ENCODE measurements around the gene OR2Y1. TPM values are rescaled to one million over a fixed set of nuclear protein-coding genes. Genes with fewer than 3 reads are reported as not detected.
"Not testable (repeated sequence)": the region's sequence is repeated elsewhere in the genome, so short reads cannot be mapped to it uniquely, and the experiment has no call there.

The OR2Y1 gene, protein sequence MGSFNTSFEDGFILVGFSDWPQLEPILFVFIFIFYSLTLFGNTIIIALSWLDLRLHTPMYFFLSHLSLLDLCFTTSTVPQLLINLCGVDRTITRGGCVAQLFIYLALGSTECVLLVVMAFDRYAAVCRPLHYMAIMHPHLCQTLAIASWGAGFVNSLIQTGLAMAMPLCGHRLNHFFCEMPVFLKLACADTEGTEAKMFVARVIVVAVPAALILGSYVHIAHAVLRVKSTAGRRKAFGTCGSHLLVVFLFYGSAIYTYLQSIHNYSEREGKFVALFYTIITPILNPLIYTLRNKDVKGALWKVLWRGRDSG
- not detected for total RNA-seq

DNA sequence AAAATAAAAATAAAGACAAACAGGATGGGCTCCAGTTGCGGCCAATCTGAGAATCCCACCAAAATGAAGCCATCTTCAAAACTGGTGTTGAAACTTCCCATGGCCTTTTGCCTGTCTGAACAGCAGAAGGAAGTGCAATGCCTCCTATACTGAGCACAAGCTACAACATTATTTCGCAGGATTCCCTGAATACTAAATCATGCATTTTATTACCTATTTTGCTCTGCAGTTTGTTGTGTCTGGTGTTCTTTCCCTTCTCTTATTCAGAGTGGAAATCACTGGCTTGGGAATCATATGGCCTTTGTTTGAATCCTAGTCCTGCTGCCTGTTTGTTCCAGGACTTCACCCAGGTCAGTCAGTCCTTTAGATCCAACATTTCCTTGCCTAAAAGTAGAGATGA is at the start of gene OR2Y1:
Gene OR2Y1, minus strand, starts transcription at position 101 of the 400 bp plus-strand sequence. Its CDS starts 0 bp downstream, at position 101.
- DNase-seq, result no peak

DNA sequence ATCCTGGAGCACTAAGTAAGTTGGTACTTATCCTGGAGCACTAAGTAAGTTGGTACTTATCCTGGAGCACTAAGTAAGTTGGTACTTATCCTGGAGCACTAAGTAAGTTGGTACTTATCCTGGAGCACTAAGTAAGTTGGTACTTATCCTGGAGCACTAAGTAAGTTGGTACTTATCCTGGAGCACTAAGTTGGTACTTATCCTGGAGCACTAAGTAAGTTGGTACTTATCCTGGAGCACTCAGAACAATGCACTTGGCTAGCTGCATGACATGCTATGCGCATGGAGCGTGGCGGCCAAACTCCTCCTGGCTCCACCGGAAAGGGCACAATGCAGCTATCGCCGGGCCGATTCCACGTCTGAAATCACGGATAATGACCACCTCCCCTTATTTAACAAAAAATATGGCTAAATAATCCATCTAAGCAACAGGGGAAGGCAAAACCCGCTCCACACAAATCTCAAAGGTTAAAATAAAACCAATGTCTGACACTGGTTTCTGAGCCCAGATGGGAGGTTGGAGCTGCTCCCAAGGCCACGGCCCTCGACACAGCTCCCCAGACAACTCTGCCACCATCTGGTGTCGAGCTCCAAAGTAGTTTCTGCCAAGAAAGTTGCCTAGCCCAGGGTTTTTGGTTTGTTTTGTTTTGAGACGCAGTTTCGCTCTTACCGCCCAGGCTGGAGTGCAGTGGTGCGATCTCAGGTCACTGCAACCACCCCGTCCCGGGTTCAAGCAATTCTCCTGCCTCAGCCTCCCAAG is 49.0 kb upstream of the OR2Y1 start:
- not testable (repeated sequence) for DNase-seq

DNA sequence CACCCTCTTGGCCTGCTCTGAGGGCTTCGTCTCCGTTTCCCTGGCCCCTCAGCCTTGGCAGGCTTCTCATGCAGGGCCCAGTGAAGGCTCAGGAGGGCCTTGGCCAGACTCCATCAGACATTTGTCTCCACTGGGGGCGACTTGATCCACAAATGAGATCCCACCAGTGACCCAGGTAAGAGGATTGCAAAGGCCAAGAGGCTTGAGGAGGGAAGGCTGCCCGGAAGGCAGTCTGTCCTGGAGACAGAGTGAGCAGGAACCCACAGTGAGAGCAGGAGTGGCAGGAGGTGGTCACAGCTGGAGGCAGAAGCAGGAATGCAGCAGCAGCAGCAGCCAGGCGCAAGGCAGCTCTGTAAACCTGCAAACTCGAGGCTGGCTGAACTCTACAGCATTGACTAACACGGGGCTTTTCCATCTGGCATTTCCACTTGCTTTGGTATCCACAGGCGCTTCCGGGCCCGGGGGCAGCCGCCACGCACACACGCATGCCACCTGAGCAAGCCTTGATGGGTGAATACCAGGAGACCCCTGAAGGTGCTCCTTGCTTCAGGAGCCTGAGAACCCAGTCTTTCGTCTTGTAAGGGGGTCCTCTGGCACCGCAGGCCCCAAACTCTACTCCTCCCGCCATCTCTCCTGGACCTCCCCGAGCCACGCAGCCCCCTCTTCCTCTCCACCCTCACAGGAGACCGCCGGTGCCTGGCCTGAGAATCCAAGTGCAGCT is 48.0 kb upstream of the OR2Y1 start:
- no peak for DNase-seq

DNA sequence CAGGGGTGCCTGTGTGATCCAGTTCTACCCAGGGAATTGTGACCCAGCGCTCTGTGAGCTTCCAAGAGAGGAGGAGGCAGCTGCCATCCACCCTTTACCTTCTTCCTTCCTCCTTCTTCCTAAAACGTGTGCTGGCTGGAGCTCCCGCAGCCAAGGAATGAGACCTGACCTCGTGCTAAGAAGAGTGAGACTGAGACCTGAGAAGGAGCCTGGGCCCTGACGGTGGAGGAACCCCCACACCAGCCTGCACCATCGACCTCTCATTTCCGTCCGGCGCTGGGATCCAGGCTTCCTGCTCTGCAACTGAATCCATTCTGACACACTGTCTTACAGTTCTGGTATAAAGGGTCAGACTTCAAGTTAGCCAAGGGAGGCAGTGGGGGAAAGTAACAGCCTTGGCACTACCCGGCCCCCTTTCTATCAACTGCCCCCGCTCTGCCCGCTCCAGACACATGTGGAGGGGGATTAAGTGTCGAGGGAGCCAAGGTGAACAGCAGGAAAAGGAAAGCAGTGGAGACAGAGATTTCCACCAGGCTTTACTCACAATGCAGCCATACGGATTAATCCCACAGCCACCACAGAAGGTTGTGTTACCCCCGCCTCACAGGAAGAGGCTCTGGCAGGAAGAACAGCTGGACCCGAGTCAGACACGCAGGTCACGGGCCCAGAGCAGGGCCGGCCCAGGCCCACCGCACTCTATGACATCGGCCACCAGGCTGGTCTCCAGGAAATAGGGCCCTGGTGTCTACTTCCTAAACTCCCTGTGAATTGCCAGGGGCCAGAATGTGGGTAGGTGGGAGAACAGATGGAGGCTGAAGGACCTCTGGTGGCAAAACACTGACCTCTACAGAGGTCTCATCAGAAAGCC is 46.9 kb upstream of the OR2Y1 start:
- DNase-seq, result peak; percentile 64

DNA sequence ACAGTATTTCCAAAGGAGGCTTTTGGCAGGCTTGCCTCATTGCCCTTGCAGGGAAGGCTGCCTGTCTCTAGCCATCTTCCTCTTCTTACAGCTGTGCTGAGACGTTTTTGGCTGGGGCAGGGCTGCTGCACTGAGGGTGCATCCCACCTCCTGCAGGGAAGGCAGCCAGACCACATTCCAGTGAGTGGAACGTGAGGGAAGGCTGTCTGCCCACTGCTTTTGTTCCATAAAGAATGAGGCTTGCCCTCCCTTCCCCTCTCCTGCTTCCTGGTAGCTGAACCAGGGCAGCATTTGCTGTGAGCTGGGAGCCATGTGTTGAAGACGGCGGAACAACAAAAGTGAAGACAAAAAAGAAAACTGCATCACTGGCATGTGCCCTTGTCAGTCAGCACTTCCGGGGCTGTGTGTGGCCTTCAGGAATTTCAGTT is 46.0 kb upstream of the OR2Y1 start:
- DNase-seq, result peak; percentile 86

DNA sequence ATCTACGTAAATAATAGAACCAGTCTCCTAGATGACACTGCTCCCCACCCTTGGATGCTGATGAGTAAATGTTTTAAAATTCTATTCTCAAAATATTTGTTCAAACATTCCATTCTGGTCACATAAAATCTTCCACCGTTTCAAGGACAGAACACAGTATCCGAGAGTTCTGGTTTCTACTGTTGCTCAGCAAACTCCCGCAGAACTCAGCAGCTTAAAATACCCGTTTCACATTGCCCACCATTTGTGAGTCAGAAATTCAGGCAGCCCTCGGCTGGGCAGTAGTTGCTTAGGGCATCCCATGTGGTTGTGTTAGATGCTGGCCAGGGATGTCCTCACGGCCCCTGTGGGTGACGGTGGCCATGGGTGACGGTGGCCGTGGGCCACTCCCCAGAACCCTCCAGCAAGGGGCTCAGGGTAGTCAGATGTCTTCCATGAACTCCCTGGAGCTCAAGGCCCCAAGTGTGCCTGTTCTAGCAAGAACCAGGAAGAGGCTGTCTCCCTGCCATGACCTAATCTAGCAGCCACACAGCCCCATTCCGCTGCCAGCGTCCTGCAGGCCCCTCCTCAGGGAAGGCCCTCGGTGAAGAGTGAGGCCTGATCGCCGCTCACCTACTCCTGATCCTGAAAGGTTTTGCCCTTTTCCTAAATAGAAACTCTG is 45.4 kb upstream of the OR2Y1 start:
- peak; percentile 40 for DNase-seq

DNA sequence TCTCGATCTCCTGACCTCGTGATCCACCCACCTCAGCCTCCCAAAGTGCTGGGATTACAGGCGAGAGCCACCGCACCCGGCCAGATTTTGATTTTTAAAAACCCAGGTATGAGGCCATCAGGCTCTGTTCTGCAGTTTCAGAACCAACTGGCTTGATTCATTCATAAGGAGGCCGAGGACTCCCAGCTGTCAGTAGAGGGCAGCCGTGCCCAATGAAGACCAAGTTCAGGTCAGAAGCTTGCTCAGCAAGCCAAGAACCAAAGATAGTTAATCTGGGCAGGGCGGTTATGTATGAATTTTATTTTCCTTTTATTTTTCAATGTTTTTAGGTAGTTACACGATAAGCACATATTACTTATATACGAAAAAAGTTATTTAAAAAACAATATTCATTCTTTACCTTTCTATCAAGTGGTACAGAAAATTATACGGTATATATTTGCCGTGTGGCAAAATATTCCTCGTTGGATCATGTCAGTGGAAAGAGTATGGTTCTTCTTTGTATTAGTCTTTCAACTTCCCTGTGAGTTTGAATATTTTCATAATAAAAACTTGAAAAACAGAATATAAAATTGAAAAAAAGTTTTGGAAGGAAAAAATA is 44.7 kb upstream of the OR2Y1 start:
- peak; percentile 91 for DNase-seq

DNA sequence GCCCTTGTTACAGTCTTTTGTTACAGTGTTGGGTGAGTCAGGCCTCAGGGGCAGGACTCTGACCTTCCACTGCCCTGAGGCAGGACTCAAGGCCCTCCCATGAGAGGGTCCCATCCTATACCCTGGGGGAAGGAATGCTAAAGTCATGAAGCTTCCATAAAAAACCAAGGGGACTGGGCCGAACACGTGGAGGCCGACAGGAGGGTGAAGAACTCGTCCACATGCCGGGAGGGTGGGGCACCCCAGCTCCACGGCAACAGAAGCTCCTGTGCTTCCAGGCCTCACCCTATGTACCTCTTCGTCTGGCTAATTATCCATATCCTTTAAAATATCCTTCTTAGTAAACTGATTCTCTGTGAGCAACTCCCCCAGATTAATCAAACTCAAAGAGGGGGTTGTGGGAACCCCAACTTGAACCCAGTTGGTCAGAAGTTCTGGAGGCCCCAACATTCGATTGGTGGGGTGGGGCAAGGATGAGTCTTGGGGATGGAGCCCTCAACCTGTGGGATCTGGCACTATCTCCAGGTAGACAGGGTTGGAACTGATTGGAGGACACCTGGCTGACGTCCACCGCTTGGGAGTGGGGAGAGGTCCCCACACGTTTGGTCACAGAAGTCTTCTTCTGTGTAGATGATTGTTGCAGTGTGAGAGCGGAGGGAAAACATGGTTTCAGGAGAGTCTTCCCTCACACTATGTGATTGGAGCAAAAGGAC is 43.6 kb upstream of the OR2Y1 start:
- no peak for DNase-seq

DNA sequence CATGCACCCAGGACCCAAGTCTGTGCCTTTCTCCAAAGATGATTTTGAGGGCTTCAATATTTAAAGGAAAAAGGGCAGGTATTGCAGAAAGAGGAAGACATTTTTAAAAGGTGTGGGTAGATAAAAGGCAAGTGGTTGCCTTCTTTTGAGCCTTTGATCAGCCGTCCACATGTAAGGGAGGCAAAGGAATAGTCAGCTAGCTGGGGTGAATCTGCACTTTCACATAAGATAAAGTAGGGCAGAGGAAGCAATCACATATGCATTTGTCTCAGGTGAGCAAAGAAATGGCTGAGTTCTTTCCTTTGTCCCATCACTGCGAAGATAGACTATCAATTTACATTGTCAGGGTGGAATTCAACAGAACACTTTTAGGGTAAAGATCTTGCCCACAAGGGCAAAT is 42.9 kb upstream of the OR2Y1 start:
- no peak for DNase-seq

DNA sequence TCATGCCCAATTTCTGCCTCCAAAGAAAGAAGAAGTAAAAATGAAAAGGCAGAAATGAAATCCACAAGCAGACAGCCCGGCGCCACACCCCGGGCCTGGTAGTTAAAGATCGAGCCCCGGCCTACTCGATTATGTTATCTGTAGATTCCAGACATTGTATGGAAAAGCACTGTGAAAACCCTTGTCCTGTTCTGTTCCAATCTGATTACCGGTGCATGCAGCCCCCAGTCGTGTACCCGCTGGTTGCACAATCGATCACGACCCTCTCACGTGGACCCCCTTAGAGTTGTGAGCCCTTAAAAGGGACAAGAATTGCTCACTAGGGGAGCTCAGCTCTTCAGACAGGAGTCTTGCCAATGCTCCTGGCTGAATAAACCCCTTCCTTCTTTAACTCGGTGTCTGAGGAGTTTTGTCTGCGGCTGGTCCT is 42.1 kb upstream of the OR2Y1 start:
- not testable (repeated sequence) for DNase-seq

DNA sequence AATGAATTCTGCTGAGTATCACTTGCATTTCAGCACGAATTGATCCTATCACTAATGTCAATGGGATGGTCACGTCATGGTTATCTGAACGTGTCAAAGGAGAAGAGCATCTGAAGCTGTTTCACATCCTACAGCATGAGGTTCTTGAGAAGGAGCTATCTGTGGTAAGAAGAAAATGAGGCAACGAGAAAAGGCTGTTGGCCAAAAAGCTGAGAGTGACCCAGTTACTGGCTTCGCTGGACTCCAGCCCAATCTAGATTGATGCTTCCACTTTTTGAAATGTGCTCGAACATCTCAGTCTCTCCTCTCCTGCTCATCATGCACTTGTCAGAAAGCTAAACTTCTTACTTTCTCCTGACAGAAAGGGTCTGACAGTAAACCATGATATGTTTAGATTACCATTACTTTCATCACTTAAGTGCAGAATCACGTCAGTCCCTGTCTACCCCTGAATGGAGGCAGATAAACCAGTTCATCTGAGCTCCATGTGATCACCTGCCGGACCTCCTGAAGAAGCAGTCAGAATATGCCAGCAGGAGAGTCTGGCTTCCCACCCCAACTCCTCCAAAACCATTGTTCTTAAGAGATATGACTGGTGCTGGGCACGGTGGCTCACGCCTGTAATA is 40.2 kb upstream of the OR2Y1 start:
- DNase-seq, result no peak

DNA sequence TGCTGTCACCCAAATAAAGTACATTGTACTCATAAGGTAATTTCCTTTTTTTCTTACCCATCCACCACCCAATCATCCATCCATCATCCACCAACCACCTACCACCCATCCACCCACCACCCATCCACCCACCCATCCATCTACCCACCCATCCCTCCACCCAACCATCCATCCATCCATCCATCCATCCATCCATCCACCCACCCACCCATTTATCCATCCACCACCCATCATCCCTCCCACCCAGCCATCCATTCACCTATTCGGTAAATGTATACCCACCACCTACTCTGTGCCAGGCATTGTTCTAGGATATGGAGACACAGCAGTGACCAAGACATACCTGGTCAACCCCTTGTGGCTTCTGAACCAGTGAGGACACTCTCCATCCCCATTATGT is 37.6 kb upstream of the OR2Y1 start:
- no peak for DNase-seq

DNA sequence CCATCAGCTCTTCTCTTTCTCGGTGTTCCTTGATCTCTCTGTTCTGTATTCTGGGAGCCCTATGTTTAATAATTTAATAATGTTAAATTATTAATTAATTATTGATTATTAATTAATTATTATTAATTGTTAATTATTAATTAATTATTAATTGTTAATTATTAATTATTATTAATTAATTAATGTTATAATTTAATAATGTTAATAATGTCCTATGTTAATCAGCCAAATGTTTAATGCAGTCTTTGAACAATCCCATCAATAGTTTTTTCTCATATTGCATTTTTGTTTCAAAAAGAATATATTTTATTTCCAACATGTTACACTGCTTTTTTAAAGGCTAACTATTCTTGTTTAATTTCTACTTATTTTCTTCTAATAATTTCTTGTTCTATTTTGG is 36.5 kb upstream of the OR2Y1 start:
- no peak for DNase-seq

DNA sequence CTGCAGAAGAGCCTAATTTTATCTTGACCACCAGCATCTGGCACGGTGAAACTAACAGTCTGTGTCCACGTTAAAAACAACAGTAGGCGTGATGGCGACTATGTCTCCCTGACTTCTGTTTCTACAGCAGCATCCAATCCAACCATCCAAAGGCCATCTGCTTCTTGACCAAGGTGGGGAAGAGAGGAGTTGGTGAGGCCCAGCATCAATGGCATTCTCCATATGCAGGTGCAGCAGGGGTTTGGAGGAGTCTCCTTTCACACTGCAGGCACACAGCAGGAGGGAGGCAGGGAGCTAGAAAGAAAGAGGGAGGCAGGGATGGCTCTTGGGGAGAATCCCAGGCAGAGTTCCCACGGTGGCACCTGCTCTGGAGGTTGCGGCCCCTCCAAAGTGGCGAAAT is 35.8 kb upstream of the OR2Y1 start:
- no peak for DNase-seq

DNA sequence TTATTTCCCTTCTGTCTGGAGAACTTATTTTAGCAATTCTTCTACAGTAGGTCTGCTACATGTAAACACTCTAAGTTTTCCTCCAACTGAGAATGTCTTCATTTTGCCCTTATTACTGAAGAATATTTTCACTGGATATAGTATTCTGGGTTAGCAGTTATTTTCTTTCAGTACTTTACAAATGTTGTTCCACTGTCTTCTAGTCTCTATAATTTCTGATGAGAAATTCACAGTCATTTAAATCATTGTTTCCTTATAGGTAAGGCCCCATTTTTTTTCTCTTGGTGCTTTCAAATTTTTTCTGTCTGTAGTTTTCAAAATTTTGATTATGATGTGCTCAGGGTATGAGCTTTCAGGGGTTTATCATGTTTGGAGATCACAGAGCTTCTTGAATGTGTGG is 32.0 kb upstream of the OR2Y1 start:
- DNase-seq, result no peak

DNA sequence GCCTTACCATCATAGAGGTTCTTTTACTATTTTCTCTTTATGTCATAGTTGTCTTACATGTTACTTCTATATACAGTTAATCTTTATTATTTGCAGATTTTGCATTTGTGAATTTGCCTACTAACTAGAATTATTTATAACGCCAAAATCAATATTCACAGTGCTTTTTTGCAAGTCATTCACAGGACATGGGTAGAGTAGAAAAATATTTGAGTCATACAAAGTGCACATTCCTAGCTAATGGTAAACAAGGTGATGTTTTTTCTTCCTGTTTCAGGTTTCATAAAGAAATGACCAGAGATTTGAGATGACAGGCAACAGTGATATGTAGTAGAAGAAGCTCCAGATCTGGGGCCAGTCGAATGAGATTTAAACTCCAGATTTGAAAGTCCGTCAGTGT is 30.0 kb upstream of the OR2Y1 start:
- DNase-seq, result no peak

DNA sequence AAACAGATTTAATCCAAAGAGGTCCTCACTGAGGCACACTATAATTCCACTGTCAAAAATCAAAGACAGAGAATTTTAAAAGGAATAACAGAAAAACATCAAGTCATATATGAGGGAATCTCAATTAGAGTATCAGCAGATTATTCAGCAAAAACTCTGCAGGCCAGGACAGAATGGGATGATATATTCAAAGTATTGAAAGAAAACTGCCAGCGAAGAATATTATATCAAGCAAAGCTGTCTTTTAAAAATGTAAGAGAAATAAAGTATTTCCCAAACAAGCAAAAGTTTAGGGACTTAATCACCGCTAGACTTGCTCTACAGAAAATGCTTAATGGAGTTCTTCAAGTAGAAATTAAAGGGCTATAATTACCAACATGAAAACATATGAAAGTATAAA is 15.7 kb upstream of the OR2Y1 start:
- DNase-seq, result no peak

DNA sequence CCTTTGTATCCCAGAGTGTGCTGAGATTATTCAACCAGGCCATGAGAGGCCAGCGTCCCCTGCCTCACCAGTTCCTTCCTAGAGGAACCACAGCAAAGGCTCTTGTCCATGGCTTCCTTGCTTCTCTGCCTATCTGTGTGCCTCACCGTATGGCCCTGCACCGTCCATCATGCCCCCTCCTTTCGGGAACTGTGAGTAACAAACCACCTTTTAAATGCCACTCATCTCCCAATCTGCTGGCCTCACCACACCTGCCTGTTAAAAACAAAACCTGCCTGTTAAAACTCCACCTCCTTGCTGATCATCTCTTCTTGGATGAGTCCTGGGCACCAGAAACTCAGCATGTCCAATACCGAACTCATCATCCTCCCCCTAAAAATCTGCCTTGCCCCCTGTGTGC is 4.4 kb upstream of the OR2Y1 start:
- no peak for DNase-seq

DNA sequence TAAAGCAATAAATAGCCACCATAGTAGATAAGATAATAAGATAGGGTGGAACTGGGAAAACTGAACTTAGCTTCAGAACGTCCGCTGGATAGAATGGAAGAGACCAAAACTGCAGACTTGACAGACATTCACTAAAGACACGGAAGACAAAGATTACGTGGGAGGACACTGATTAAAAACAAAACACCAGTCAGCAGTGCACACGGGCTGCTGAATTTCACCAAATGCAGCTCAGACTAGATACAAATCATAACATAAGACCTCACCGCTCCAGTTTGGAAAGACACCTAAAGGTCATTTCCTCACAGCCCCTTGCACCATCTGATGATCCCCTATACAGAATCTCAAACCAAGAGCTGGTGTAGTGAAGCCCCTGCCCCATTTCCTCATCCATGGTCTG is 2.9 kb upstream of the OR2Y1 start:
- DNase-seq, result no peak

DNA sequence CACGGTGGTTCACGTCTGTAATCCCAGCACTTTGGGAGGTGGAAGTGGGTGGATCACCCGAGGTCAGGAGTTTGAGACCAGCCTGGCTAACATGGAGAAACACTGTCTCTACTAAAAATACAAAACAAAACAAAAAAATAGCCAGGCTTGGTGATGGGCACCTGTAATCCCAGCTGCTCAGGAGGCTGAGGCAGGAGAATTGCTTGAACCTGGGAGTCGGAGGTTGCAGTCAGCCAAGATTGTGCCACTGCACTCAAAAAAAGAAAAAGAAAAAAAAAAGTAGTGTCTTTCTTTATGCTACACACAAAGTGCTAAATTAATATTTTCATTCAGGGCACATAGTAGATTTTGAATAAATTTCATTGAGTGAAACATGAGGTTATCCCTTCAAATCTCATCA is 1.1 kb upstream of the OR2Y1 start:
- DNase-seq, result not testable (repeated sequence)

Data from tongue (tissue), 2 donors.